ENCODE results near the gene HLA-E.
"Not testable (repeated sequence)": the region's sequence is repeated elsewhere in the genome, so short reads cannot be mapped to it uniquely, and the experiment has no call there.

DNA sequence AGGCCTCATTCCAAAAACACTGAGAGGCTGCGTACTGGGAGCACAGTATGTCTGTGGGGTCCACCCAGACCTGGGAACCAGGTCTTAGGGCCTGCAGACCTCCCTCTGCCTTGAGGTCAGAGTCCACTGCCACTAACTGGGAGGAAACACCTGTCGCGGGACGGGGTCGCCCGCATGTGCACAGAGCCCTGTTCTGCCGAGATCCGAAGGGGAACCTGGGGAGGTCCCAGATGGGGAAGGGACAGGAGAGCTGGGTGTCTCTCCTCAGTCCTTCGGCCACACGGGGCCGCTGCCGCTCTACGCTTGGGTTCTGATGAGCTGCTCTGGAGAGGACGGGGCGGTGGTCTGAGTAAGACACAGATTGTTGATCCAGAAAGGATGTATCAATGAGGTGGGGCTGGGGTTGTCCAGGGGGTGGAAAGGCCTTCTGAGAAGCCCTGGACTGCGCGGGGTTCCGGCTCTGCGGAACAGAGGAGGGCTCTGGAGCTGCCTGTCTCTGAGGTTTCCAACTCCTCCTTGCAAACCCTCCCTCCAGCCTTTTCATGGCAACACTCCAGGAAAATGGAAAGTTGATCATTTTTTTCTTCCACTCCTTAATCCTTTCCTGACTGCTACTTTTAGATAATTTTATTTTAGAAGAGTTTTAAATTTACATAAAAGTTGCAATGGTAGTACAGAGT, 7.2 kb upstream of the HLA-E start:
- TF ChIP-seq, protein P1, sequence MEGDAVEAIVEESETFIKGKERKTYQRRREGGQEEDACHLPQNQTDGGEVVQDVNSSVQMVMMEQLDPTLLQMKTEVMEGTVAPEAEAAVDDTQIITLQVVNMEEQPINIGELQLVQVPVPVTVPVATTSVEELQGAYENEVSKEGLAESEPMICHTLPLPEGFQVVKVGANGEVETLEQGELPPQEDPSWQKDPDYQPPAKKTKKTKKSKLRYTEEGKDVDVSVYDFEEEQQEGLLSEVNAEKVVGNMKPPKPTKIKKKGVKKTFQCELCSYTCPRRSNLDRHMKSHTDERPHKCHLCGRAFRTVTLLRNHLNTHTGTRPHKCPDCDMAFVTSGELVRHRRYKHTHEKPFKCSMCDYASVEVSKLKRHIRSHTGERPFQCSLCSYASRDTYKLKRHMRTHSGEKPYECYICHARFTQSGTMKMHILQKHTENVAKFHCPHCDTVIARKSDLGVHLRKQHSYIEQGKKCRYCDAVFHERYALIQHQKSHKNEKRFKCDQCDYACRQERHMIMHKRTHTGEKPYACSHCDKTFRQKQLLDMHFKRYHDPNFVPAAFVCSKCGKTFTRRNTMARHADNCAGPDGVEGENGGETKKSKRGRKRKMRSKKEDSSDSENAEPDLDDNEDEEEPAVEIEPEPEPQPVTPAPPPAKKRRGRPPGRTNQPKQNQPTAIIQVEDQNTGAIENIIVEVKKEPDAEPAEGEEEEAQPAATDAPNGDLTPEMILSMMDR (conservative IDR thresholded peaks at IDR 0.05; ENCODE audit: low read depth, low read length), result peak; percentile 90
- not testable (repeated sequence) for TF ChIP-seq EZH2 (IDR thresholded peaks at IDR 0.05; ENCODE audit: borderline replicate concordance, low read depth, low read length, poor library complexity, severe bottlenecking)

Measured in A673 (cell line).